Coronary artery (tissue), 2 donors: Measurements from ENCODE around the gene HSPB9.
"Not testable (repeated sequence)": the region's sequence is repeated elsewhere in the genome, so short reads cannot be mapped to it uniquely, and the experiment has no call there.

Source experiments
- DNase-seq: peaks from one replicate; pipeline ENCODE4 v3.0.0-alpha.2; 2017; ENCODE audit warnings: low spot score
- H3K27ac ChIP-seq, 2 donors: fragments of 200-600 bp; sonication (generic); one replicate each; pipeline ENCODE4 v1.5.1; 2016 to 2019
- H3K4me3 ChIP-seq: fragments of 200-600 bp; sonication (generic); 2 replicates; pipeline ENCODE4 v1.5.1; 2016; ENCODE audit warnings: mild to moderate bottlenecking, moderate library complexity
- CTCF ChIP-seq: fragments of 200-600 bp; sonication (generic); IDR thresholded peaks from one replicate; pipeline ENCODE4 v1.5.1; 2019; ENCODE audit warnings: antibody characterized with exemption

HSPB9 gene

GRCh38 chr17:42135664-42136653, 13.4 kb downstream of the HSPB9 start:
- no peak overlapping the region for H3K4me3 ChIP-seq
- peak overlapping the region; percentile 21 to 83 for H3K27ac ChIP-seq
- no peak for TF ChIP-seq CTCF
- no peak for DNase-seq

GRCh38 chr17:42136654-42137051, 14.0 kb downstream of the HSPB9 start:
- no peak for DNase-seq
- Histone ChIP-seq H3K4me3 (no peak overlapping the region), H3K27ac (peak overlapping the region in 1 of 2 donors; percentile 83)
- TF ChIP-seq CTCF, result no peak

GRCh38 chr17:42138749-42139492, 16.3 kb downstream of the HSPB9 start:
- Histone ChIP-seq H3K4me3 (no peak overlapping the region), H3K27ac (peak overlapping the region in 1 of 2 donors; percentile 31)
- TF ChIP-seq CTCF, result no peak
- no peak for DNase-seq

- H3K4me3 ChIP-seq, DNase-seq: not testable (repeated sequence)
- peak overlapping the region in 1 of 2 donors; percentile 61 for H3K27ac ChIP-seq
Observed at GRCh38 chr17:42140690-42141089, 18.1 kb downstream of the HSPB9 start.

- no peak overlapping the region for H3K4me3 ChIP-seq
- no peak for TF ChIP-seq CTCF
- DNase-seq, result no peak
- H3K27ac ChIP-seq, result peak overlapping the region in 1 of 2 donors; percentile 61
Observed at GRCh38 chr17:42141382-42141781, 18.8 kb downstream of the HSPB9 start.

GRCh38 chr17:42142371-42142896, 19.8 kb downstream of the HSPB9 start:
- no peak for DNase-seq
- H3K27ac ChIP-seq, result peak overlapping the region in 1 of 2 donors; percentile 61

GRCh38 chr17:42143138-42143537, 20.5 kb downstream of the HSPB9 start:
- not testable (repeated sequence) for DNase-seq, H3K4me3 ChIP-seq
- peak overlapping the region in 1 of 2 donors; percentile 61 for H3K27ac ChIP-seq

More at GRCh38 chr17:42142371-42142896, 19.8 kb downstream of the HSPB9 start:
- TF ChIP-seq CTCF, result no peak
- no peak overlapping the region for H3K4me3 ChIP-seq
